ENCODE data around the gene C14orf132. TPM values are rescaled to one million over a fixed set of nuclear protein-coding genes. Genes with fewer than 3 reads are reported as not detected.

C14orf132 gene
- total and polyA plus RNA-seq, 2 of the 4 experiments (the other 2 are of a cell fraction), result 6.3 to 13.5 TPM

GRCh38 chr14:96135285-96135684 lies 96.1 kb downstream of the C14orf132 start:
- Histone ChIP-seq H2BK5ac (ENCODE audit: low read depth, low read length, poor library complexity, severe bottlenecking) (peak overlapping the region; percentile 9), H3K4ac (ENCODE audit: low read depth, low read length) (peak overlapping the region; percentile 94), H3K27me3 (ENCODE audit: control insufficient read depth, insufficient read depth, low read length) (no peaks in the 10 kb centered on the region), H3K27ac (ENCODE audit: insufficient read depth, low read length) (peak overlapping the region; percentile 61; the same call in 1 of the 2 replicates), H3K79me1 (ENCODE audit: low read depth in 1 of 2, low read length in 2 of 2) (no peaks in the 10 kb centered on the region), H3K56ac (ENCODE audit: extremely low read depth, insufficient read depth, low read length) (no peak overlapping the region), H3K18ac (ENCODE audit: low read depth, low read length) (peak overlapping the region; percentile 87), H4K8ac (ENCODE audit: low read depth in 2 of 2, low read length in 2 of 2) (peak overlapping the region in 1 of 2 experiments; percentile 62; a peak in 1 of 4 replicates), H2BK15ac (ENCODE audit: low read depth, low read length) (peak overlapping the region; percentile 85; the same call in 2 of the 3 replicates), H2BK120ac (ENCODE audit: low read depth, low read length) (peak overlapping the region; percentile 53), H3K4me2 (ENCODE audit: low read depth, low read length) (no peak overlapping the region), H3K4me3 (ENCODE audit: insufficient read depth, low read depth, low read length) (no peak overlapping the region), H2BK20ac (ENCODE audit: low read depth, low read length) (peak overlapping the region; percentile 88), H4K91ac (ENCODE audit: insufficient read depth, low read depth, low read length) (peak overlapping the region; percentile 86), H4K5ac (ENCODE audit: low read depth, low read length) (peak overlapping the region; percentile 82; the same call in 1 of the 2 replicates), H3K9me3 (ENCODE audit: control insufficient read depth, insufficient read depth, low read length) (peaks cover 7% of the 10 kb centered on the region; the same call in 1 of the 2 replicates), H2AK9ac (replicated peaks; ENCODE audit: low read depth, low read length, poor library complexity) (no peak overlapping the region), H3K36me3 (ENCODE audit: control insufficient read depth, insufficient read depth, low read length) (no peaks in the 10 kb centered on the region), H3K9me1 (ENCODE audit: insufficient read depth, low read length) (peaks cover 20% of the 10 kb centered on the region; the same call in 1 of the 2 replicates), H2AFZ (replicated peaks; ENCODE audit: low read length, poor library complexity) (no peak overlapping the region), H3K4me1 (ENCODE audit: control insufficient read depth, insufficient read depth, low read length) (peaks cover 13% of the 10 kb centered on the region), H2AK5ac (ENCODE audit: low read depth, low read length) (peak overlapping the region; percentile 97), H3K14ac (replicated peaks; ENCODE audit: low read depth, low read length) (peak overlapping the region; percentile 75; the same call in 1 of the 2 replicates), H3K23ac (ENCODE audit: low read depth, low read length) (no peak overlapping the region), H3K9ac (ENCODE audit: low read depth, low read length) (no peak overlapping the region), H4K20me1 (ENCODE audit: insufficient read depth, low read length) (no peaks in the 10 kb centered on the region)
- intact Hi-C loops (cut with micrococcal nuclease), result no loop called here
- CTCF ChIA-PET, result no interaction called here
- no peak for TF ChIP-seq POLR2A (IDR thresholded peaks at IDR 0.05; ENCODE audit: low read depth, low read length)
- no peak for TF ChIP-seq MXI1 (IDR thresholded peaks at IDR 0.05; ENCODE audit: borderline replicate concordance, low read depth, low read length)
- TF ChIP-seq SMC3 (IDR thresholded peaks at IDR 0.05; ENCODE audit: low read depth, low read length), result no peak
- TF ChIP-seq MAZ (IDR thresholded peaks at IDR 0.05; ENCODE audit: borderline replicate concordance, low read depth, low read length), result no peak
- TF ChIP-seq, protein P1, sequence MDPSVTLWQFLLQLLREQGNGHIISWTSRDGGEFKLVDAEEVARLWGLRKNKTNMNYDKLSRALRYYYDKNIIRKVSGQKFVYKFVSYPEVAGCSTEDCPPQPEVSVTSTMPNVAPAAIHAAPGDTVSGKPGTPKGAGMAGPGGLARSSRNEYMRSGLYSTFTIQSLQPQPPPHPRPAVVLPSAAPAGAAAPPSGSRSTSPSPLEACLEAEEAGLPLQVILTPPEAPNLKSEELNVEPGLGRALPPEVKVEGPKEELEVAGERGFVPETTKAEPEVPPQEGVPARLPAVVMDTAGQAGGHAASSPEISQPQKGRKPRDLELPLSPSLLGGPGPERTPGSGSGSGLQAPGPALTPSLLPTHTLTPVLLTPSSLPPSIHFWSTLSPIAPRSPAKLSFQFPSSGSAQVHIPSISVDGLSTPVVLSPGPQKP (IDR thresholded peaks at IDR 0.05; ENCODE audit: borderline replicate concordance, low read depth, low read length), result no peak
- no peak for TF ChIP-seq RCOR1 (IDR thresholded peaks at IDR 0.05; ENCODE audit: insufficient replicate concordance, low read length)
- no peak for TF ChIP-seq NFE2L2 (IDR thresholded peaks at IDR 0.05; ENCODE audit: low read depth, low read length)
- no peak for TF ChIP-seq MAFK (IDR thresholded peaks at IDR 0.05; ENCODE audit: low read depth, low read length)
- TF ChIP-seq RAD21 (IDR thresholded peaks at IDR 0.05; ENCODE audit: low read length), result no peak
- no peak for TF ChIP-seq BHLHE40 (IDR thresholded peaks at IDR 0.05; ENCODE audit: low read depth, low read length)
- TF ChIP-seq, protein P2, sequence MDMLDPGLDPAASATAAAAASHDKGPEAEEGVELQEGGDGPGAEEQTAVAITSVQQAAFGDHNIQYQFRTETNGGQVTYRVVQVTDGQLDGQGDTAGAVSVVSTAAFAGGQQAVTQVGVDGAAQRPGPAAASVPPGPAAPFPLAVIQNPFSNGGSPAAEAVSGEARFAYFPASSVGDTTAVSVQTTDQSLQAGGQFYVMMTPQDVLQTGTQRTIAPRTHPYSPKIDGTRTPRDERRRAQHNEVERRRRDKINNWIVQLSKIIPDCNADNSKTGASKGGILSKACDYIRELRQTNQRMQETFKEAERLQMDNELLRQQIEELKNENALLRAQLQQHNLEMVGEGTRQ (IDR thresholded peaks at IDR 0.05; ENCODE audit: low read depth, low read length), result no peak
- dilution Hi-C loops (cut with HindIII; ENCODE audit: low sequenced_read_pairs, unreplicated experiment), result no loop called here
- in situ Hi-C loops (cut with MboI; ENCODE audit: low sequenced_read_pairs), result no loop called here
- BruUV-seq (replicated peaks), result no TSS peak
- no peak for DNase-seq
- WGBS, 2 experiments (ENCODE audit: extremely low coverage in 2 of 2, insufficient read length in 1 of 2), result no CpG with 5 or more reads among the region's 8 CpGs
- POLR2A ChIA-PET (ENCODE audit: unreplicated experiment), result interaction anchor here (0.6 kb wide), 1 partner anchor 122 kb away, joined by 3 read pairs; no protein-coding TSS in a partner anchor
- no peak for ATAC-seq (ENCODE audit: low read depth)
